Measurements from ENCODE around the gene PLA2G3.

PLA2G3 gene

GRCh38 chr22:31105282-31105929, 34.9 kb downstream of the PLA2G3 start:
- Mint-ChIP-seq H3K27ac (no peak overlapping the region), H3K9me3 (no peaks in the 10 kb centered on the region), H3K4me3 (peak overlapping the region; percentile 5), H3K27me3 (ENCODE audit: low read depth, poor library complexity) (peaks cover 34% of the 10 kb centered on the region), H3K36me3 (ENCODE audit: low read depth) (peaks cover 10% of the 10 kb centered on the region), H3K4me1 (peaks cover 22% of the 10 kb centered on the region)
- TF ChIP-seq CTCF (IDR thresholded peaks at IDR 0.05): no peak
- no peak for DNase-seq

- H3K4me3 Mint-ChIP-seq: no peak overlapping the region
- DNase-seq: peak; percentile 82
- H3K4me1 Mint-ChIP-seq: peaks cover 20% of the 10 kb centered on the region
- H3K27me3 Mint-ChIP-seq (ENCODE audit: low read depth, poor library complexity): peaks cover 38% of the 10 kb centered on the region
- no peak overlapping the region for H3K27ac Mint-ChIP-seq
- TF ChIP-seq CTCF (IDR thresholded peaks at IDR 0.05): peak; percentile 72
- no peaks in the 10 kb centered on the region for H3K9me3 Mint-ChIP-seq
- H3K36me3 Mint-ChIP-seq (ENCODE audit: low read depth): peaks cover 10% of the 10 kb centered on the region
These were observed 35.4 kb downstream of the PLA2G3 start for GRCh38 chr22:31104869-31105268.

- Mint-ChIP-seq H3K27ac (no peak overlapping the region), H3K36me3 (ENCODE audit: low read depth) (peaks cover 10% of the 10 kb centered on the region), H3K4me1 (peaks cover 17% of the 10 kb centered on the region), H3K27me3 (ENCODE audit: low read depth, poor library complexity) (peaks cover 33% of the 10 kb centered on the region), H3K9me3 (no peaks in the 10 kb centered on the region), H3K4me3 (no peak overlapping the region)
- no peak for DNase-seq
- TF ChIP-seq CTCF (IDR thresholded peaks at IDR 0.05): no peak
These were observed 36.2 kb downstream of the PLA2G3 start for GRCh38 chr22:31103899-31104694.

- no peaks in the 10 kb centered on the region for H3K9me3 Mint-ChIP-seq
- peaks cover 10% of the 10 kb centered on the region for H3K36me3 Mint-ChIP-seq (ENCODE audit: low read depth)
- peaks cover 22% of the 10 kb centered on the region for H3K4me1 Mint-ChIP-seq
- peaks cover 33% of the 10 kb centered on the region for H3K27me3 Mint-ChIP-seq (ENCODE audit: low read depth, poor library complexity)
- TF ChIP-seq CTCF (IDR thresholded peaks at IDR 0.05): no peak
- no peak overlapping the region for H3K4me3 Mint-ChIP-seq
- DNase-seq: no peak
- no peak overlapping the region for H3K27ac Mint-ChIP-seq
These were observed 37.2 kb downstream of the PLA2G3 start for GRCh38 chr22:31103111-31103510.

- H3K36me3 Mint-ChIP-seq (ENCODE audit: low read depth): peaks cover 10% of the 10 kb centered on the region
- peak overlapping the region; percentile 75 for H3K27ac Mint-ChIP-seq
- no peak overlapping the region for H3K4me3 Mint-ChIP-seq
- DNase-seq: no peak
- peaks cover 29% of the 10 kb centered on the region for H3K27me3 Mint-ChIP-seq (ENCODE audit: low read depth, poor library complexity)
- H3K9me3 Mint-ChIP-seq: no peaks in the 10 kb centered on the region
- H3K4me1 Mint-ChIP-seq: peaks cover 22% of the 10 kb centered on the region
- TF ChIP-seq CTCF (IDR thresholded peaks at IDR 0.05): no peak
These were observed 37.7 kb downstream of the PLA2G3 start for GRCh38 chr22:31102441-31103081.

Measured in nephron progenitor cell (in vitro differentiated cells).